G401.6 (cell line): Measurements from ENCODE around the gene APOBEC3A.
"Not testable (repeated sequence)": the region's sequence is repeated elsewhere in the genome, so short reads cannot be mapped to it uniquely, and the experiment has no call there.

Source experiments
- FAIRE-seq: peaks from 2 replicates; lab custom pipeline; 2012; peaks lifted over from hg19 to GRCh38; lab: Jason Lieb, UNC

The APOBEC3A gene

GRCh38 chr22:38981992-38982927, 24.9 kb downstream of the APOBEC3A start, which contains the start of gene APOBEC3B:
Gene APOBEC3B (plus strand): TSS chr22:38982347. CDS start chr22:38982454, 107 bp downstream.
- peak; percentile 89 for FAIRE-seq

DNA sequence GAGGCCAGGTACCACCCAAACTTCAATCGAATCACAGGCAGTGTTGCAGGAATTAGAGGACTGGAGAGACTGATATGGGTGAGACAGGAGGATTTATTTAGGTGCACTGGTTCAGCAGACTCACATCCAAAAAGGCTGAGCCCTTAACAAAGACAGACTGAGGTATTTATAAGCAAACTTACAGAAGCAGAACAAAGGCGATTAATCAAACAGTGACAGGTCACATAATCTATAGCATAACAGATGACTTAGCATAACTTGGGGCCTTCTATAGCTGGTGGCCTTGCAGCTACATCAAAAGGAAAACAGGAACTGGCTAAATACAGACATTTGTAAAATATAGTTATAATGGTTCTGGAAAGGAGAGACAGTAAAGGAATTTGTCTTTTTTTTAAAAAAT, 26.8 kb downstream of the APOBEC3A start:
- FAIRE-seq: no peak

- FAIRE-seq: not testable (repeated sequence)
These were observed 27.7 kb downstream of the APOBEC3A start for GRCh38 chr22:38984784-38985757.

DNA sequence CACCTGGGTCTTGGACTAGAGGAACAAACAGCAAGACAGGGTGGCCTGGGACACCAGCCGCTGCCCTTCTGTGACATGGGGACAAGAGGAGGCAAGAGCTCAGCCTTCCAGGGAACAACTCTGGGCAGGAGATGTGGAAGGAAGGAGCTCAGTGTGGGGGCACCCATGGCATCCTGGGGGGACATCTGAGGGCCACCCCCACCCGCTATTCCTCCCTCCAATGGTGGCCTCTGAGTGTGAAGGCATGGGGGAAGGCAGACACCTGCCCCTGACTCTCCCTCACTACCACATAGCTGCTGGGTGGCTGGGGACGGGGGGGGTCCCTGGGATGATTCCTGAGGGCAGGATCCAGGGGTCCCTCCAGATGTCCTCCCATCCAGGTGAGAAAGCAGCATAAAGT, 29.2 kb downstream of the APOBEC3A start:
- FAIRE-seq: no peak

GRCh38 chr22:38987171-38987895, 29.9 kb downstream of the APOBEC3A start:
- FAIRE-seq: no peak

DNA sequence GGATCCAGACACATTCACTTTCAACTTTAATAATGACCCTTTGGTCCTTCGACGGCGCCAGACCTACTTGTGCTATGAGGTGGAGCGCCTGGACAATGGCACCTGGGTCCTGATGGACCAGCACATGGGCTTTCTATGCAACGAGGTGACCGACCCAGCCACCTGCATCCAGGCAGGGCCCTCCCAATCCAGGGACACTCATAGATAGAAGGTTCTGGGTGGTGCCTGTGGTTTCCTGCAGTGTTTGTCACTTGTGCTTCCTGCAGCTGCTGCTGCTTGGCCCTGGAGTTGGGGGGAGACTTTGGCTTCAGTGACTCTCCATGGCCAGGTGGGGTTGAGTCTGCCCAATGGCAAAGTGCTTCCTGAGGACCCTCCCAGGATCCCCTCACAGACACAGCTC, 32.1 kb downstream of the APOBEC3A start:
- no peak for FAIRE-seq

DNA sequence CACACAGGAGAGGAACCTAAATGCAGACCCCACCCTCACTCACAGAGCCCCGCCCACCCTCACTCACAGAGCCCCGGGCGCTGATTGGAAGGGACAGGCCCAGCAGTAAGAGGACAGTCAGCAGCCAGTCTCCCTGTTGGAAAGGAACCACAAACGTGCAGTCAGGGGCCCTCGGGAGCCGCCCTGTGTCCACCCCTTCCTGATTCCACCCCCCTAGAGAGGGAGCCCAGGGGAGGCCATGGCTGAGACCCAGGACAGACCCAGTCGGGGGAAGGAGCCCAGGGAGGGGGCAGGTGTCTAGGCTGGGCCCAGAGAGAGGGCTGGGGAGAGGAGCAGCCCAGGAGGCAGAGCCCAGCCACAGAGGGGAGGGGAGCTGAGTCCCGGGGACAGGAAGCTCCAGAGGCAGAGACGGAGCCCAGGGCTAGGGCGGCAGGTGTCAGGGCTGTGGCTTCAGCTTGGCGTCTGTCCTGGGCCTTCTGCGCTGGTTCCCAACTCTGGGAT, 35.5 kb downstream of the APOBEC3A start:
- not testable (repeated sequence) for FAIRE-seq

GRCh38 chr22:38996105-38996504, 38.7 kb downstream of the APOBEC3A start:
- no peak for FAIRE-seq

DNA sequence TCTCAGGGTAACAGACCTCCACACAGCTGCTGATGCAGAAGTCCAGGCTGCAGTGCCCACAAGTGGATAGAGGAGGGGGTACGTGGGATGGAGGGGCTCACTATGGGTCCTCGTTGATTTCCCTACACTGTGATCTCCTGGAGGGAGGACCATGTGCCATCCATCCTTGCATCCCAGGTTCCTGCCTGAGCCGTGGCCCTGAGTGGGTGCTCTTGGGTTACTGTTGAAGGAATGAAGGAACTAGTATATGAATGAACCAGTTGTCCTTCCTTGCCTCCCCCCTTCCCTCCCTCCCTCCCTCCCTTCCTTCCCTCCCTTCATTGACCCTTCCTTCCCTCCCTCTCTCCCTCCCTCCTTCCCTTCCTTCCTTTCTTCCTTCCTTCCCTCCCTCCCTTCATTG, 40.1 kb downstream of the APOBEC3A start:
- no peak for FAIRE-seq

GRCh38 chr22:39003165-39003638, 45.8 kb downstream of the APOBEC3A start:
- peak; percentile 33 for FAIRE-seq

DNA sequence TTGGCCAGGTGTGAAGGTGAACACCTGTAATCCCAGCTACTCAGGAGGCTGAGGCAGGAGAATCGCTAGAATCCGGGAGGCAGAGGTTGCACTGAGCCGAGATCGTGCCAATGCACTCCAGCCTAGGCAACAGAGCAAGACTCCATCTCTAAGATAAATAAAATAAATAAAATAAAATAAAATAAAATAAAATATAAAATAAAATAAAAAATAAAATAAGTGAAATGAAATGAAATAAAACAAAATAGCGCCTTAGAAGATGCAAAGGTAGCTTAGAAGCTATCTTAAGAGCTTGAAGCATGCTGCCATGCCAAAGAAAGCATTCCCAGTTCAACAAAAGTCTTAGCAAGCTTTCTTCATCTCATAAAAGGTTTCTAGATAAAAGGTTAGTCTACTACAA, 49.8 kb downstream of the APOBEC3A start:
- no peak for FAIRE-seq

- FAIRE-seq: not testable (repeated sequence)
These were observed 51.0 kb downstream of the APOBEC3A start for GRCh38 chr22:39008271-39008850.

- FAIRE-seq: no peak
These were observed 53.5 kb downstream of the APOBEC3A start for GRCh38 chr22:39010946-39011345.
